Activated CD4-positive, alpha-beta T cell treated with anti-CD3 and anti-CD28 coated beads for 4 hours (primary cell): ENCODE results near the gene RARB.

ENCODE experiments used
- DNase-seq, 2 donors: peaks; one replicate each; pipeline ENCODE4 v3.0.0-alpha.2; 2020

RARB gene

DNA sequence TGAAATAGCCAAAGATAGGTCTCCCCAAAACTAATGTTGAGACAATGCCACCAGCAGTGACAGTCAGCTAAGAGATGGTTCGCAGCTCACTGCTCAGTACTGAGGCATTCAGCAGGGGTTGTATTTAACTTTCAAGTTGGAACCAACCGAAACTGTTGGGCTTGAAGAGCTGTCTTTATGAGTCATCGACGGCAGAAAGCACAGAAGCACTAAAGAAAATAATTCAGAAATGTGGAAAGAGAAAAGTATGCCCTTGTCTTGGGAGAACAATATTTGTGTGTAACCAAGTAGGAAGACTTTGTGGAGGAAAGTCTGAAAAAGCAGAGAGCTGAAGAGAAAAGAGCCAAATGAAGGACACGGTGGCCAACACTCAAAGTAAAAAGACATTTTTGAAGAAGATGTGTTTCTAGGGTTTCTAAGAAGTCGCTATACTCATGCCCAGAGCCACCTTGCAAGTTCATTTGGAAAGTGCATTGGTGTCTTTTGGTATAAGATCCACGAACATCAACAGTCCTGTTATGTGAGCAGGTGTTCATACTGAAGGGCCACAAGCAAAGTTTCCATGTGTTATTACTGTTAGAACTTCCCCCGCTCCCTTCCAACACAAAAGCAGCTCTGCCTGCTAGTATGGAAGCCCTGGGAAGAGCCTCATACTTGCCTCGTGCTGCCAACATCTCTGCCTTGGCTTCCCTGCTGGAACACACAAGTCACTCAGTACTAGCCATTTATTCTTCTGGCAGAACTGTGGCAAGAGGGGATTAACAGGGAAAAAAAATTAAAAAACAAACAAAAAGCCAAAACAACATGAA lies 4.1 kb upstream of the RARB start:
- no peak for DNase-seq

DNA sequence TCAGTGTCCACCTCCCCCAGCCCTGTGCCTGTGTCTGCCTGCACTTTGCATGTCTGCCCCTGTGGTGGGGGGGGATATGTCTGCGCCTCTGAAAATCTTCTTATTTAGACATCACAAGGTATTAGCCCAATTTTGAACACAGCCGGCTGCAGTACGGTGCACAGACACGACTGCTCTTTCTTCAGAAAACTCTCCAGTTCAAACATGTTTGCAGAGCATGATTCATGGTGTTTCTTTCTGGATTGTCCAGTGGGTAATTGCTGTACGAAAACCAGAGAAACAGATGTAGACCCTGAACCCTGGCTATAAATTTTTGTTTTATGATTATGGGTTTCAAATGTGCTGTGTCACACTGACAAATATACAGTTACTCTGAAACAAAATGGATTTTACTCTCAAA lies 3.4 kb upstream of the RARB start:
- DNase-seq: no peak

DNA sequence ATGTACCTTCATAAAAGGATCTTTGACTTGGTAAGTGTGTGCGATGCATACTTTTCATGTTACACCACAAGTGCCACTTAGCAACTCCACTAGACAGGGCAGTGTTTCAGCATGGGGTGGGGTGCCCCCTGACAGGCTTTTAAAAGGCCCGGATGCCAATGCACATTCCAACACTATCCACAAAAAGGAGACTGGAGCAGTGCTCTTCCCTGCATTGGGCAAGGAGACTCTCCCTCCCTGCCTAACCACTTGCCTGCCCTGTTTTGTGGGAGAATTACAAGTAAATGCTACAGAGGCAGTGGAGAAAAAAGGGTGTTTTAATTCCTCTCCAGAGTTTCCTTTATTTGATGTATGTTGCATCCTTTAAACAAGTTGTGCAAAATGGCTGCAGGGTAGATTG lies 1.7 kb upstream of the RARB start:
- DNase-seq: no peak

DNA sequence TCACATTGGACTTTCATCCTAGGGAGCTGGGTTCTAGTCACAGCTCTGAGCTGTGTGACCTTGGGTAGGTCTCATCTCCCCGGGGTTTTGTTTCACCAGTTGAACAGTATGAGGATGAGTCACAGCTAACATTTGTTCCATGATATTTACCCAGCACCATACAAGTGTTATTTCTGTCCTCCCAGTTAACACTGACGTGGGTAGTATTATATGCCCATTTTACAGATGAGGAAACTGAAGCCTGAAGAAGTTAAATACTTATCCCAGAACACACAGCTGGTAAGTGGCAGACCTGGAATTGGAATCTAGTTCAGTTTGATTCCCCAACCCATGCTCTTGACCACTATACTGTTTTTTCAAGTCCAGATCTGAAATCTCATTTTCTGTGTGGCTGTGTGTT lies 908 bp upstream of the RARB start:
- no peak for DNase-seq

DNA sequence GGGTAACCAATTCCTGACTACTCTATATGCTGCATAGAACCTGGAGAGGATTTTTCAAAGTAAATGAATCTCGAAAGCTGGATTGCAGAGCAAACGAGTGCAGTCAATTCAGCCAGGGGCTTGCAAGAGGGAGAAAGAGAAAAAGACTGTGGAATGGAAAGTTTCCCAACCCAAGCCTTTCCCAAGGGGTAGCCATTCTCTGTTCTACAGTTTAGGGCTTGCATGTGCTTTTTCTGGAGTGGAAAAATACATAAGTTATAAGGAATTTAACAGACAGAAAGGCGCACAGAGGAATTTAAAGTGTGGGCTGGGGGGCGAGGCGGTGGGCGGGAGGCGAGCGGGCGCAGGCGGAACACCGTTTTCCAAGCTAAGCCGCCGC lies 511 bp upstream of the RARB start:
- DNase-seq: no peak

DNA sequence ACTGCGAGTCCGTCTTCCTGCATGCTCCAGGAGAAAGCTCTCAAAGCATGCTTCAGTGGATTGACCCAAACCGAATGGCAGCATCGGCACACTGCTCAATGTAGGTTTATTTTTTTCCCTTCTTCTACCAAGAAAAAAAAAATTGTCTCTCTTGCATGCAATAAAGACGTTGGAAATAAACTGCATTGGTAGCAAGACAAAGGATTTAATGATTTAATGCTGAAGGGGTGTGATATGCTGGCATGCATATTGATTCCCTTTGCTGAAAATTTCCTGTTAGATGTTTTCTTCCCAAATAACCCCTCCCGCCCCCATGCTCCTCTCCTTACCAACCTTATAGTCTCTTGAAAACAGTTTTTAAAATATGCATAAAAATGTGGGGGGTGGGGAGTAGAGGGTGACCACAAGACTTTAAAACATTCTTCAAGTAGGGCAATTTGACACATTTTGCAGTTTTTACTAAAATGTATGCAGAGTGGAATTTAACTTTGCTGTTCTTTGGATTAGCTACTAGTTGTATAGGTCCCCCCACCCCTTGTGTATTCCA lies 799 bp downstream of the RARB start:
- DNase-seq: no peak

DNA sequence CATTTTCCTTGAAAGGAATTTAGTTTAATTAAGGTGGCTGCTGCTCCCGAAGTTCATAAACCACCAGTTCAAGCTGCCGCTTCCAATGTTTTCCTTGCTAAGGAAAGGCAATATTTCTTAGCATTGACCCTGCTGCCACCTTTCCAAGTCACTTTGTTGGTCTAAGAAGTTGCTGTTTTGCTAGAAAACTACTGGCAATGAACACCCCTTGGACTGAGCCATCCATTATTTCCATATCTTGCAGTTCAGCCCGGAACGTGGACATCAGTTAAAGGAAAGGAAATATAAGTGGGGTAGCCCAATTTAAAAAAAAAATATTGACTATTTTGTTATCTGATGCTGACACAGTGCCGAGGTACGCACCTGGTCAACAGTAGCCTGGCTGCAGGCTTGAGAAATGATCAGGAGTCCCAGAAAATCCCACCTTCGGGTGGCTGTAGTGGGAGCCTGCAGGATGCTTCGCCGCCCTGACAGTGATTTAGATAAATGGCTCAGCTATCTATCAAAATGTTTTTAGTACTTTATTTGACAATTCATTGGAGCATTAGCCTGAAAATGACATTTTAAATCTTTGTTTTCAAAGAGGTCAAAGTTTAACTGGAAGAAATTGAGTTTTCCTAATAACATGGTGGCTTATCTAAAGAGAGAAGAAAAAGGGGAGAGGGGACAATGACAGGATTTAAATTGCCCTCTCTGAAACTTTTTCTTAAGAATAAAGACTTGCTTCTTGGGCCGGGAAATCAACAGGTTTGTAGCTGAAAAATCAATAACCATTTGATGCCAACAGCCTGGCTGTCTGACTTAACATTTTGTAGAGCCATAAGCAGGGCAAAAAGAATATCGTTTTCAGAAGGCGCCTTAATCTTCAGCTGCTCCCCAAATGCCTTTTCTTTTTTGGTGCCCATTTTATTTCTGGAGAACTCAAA lies 1.6 kb downstream of the RARB start:
- no peak for DNase-seq

DNA sequence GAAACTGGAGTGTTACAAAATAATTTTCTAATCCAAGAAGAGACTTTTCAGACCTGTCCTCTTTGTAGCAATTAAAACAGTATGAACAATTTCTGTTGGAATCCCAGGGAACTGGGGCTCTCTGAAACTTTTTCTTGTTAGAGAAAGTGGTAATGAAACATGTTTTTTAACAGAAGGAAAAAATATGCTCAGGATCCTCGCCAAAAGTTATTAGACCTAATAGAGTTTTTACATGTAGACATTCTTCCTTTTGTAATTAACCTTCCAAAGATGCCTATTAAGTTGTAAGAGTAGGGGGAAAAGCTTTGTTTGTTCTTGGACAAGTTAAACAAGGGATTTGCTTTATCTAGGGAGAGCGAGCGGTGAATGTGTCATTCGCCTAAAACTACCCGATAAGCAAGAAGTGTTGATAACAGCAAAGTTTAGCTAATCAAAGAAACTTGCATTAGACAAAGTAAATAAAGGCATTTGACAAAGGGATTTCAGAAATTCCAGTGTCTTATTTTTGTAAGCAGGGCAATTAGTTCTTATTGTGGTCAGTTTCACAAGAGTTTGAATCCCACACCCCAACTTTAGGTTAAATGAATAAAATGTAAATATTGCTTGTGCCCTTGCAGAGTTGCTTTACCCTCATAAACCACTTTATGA lies 2.3 kb downstream of the RARB start:
- DNase-seq: no peak

DNA sequence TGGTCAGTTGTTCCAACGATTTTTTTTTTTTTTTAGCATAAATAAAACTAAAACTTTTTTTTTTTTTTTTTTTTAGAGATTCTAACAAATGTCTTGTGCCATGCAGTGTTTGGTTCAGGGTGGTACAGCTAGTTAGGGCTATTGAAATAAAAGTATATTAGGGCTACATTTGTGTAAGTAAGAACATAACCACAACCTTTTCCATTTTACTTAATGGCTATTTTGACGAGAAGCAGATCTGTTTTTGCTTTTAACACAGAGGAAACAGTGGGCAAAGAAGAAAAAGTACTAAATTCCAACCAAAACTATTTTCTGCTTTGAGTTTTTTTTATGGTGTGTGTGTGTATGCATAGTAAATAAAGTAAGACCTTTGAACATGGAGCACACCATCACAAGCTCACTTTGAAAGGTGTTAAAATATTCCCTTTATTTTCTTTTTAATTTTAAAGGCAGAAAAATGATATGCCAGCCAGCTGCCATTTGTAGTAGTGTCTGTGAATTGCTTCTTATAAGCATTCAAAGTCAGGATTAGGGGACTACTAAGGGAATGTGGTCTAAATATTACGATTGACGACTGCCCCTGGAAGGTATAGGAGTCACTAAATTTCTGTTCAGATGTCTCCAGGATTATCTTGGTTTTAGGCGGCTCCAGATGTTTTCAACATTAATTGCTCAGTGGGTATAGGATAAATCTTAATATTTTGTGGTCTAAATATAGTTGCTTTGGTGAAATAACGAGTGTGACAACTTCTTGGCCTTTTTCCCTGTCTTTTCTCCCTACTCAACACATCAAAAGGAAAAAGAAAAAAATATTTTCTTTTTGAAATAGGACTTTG lies 3.1 kb downstream of the RARB start:
- DNase-seq: no peak

DNA sequence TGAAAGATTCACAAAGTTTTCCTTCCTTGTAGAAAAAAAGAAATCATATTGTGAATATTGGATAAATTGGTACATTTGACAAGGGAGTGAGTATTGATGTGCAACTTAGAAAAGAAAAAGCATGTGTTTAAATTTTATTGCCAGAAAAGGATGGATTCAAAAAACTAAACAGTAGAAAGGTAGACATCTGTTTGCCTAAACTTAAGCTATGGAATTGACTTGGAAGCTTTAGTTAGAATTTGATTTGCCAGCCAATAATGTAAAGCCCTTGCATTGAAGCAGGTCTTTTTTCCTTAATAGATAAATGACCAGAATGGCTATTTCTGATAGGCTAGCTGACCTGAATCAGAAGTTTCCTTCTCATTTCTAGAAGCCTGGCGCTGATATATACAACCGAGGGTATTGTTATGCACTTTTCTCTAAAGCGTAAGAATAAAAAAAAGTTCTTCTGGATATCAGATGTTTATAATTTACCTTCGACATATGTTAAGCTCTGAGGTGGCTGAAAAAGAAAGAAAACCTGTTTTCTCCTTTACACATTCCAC lies 4.2 kb downstream of the RARB start:
- DNase-seq: no peak

DNA sequence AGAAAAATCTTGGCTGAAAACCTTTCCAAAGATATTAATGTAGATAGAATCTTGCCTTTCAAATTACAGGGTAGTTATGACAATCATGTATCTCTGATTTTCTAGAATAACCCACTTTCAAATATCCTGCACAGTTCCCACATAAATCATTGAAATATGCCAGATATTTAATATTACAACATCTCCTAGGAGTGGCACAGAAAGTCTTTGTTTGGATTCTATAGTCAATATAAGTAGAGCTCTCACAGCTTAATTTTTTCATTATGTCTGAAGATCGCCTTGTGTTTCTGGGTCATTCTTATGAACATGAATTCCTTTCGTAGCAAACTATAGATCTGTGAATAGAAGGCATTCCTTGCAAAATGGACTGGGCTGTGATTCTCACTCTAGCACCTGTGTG lies 5.0 kb downstream of the RARB start:
- no peak for DNase-seq

DNA sequence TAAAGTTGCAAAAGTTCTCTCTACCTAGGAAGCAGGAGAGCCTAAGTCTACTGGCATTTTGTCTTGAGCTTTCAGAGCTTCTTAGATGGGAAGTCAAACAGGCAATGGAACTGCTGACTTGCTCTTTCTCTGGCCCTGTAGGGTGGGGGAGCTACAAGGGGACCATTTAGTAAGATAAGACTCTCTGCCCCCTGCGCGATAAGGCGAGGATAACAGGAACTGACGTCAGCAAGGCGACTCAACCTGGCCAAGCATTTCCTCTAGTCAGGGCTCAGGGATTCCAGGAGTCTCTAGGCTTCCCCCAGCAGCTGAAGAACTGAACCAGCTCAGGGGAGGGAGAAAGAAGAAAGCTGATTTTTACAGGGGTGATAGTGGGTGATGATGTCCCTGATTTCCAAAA lies 5.8 kb downstream of the RARB start:
- no peak for DNase-seq

DNA sequence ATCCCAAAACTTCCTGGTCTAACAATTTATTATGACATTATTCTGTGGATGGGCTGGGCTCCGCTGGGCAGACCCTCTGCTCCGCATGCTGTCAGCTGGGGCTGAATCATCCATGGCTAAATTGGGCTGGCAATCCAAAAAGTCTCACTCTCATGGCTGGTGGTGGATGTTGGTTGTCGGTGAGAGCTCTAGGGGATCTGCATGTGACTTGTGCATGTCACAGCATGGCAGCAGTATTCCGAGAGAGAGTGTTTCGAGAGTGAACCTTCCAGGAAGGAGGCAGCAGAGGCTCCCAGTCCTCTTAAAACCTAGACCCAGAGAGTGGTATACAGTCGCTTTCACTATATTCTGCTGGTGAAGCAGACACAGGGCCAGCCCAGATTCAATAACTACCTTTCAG lies 9.9 kb downstream of the RARB start:
- DNase-seq: no peak

DNA sequence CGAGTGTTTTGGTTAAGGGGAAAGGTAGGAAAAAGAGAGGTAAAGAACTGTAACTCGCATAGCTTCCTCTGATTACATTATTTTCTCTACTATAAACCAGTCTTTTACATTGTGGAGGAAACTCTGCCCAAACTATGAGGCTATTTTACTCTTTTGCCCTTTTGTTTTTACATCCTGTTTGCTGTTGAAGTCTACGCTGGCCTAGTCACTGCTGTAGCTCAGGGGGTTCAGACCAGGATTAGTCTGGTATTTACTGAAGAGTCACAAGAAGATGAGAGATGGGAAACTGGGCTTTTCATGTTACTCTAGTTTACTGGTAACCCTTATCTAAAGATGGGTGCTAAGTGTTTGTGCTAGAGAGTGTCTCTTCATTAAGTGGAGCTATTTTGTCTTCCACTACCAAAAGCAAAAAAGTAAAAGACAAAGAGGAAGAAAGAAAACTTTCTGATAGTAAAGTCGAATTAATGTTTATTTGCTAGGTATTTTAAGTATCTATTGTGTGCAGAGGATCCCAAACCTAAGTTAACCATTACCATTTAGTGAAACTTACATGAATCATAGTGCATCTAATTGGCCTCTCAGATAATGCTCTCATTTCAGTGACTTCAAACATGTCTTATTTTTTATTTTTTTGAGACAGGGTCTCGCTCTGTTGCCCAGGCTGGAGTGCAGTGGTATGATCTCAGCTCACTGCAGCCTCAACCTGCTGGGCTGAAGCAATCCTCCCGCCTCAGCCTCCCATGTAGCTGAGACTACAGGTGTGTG lies 10.9 kb downstream of the RARB start:
- no peak for DNase-seq

DNA sequence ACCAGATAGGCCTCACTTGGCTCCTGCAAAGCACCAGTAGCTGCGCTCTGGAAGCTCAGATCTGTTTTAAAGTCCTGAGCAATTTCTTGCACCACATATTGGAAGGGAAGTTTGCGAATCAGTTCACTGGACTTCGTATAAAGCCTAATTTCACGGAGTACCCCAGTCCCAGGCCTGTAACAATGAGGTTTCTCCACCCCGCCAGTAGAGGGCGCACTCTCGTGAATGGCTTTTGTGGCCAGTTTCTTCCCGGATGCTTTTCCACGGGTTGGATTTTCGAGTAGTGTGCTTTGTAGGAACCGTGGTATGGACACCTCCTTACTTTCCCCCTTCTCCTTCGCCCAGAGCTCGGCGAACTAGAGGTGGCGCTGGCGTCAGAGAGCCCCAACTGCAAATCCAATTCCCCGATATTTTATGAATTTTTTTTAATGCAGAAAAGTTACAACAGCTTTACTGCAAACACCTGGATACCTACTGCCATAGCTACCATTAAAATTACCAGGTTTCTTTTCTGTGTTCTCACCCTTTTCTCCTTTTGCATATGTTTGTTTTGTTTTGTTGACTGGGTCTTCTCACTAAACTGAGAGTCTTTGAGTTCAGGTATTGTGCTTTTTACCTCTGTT lies 13.3 kb downstream of the RARB start:
- DNase-seq: no peak

DNA sequence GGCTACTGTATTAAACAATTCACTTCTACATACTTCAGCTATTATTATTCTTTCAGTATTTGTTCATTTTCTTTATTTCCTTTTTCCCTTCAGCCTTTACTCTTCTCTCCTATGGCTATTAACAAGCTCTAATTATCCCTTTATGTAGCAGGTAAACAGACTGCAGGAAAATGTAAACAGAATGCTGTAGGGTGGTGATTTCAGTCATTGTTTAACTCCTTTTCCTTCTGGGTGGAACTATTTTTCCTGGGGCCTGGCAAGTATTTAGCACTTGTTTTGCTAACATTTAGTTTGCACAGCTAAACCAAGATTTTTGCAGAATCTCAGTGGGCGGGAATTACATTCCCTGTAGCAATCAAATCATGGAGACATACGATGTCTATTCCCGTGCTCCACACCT lies 14.4 kb downstream of the RARB start:
- DNase-seq: no peak

DNA sequence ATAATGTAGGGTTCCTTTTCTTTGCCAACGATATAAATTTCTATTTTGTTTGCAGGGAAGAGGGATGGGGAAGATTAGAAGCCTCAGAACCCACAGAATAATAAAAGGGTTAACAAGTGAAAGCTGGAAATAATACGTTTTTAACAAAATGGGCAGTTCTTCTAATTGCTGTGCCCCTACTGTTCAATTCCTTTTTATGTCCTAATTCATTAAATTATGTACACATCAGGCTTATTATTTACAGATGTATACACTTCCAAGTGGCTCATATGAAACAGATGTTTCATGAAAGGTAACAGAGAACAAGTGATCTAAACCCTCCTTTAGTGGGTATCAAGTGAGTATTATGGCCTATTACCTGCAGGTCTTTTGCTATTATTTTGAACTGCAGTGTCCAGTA lies 16.2 kb downstream of the RARB start:
- DNase-seq: no peak

DNA sequence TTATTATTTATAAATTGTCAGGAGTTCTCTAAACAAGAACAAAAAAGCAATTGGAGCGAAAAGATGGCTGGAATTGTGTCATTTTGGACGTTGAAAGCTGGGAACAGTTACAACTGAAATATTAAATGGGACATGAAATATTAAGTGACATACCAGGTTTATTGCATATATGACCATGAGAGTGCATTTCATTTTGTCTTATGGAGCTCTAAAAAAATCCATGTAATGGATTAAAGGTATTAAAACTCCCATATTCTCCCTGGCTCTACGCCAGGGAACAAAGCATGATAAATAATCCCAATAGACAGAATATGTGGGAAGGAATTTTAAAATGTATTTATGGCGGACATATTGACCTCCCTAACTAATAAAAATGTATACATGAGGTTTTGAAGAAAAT lies 17.7 kb downstream of the RARB start:
- no peak for DNase-seq

DNA sequence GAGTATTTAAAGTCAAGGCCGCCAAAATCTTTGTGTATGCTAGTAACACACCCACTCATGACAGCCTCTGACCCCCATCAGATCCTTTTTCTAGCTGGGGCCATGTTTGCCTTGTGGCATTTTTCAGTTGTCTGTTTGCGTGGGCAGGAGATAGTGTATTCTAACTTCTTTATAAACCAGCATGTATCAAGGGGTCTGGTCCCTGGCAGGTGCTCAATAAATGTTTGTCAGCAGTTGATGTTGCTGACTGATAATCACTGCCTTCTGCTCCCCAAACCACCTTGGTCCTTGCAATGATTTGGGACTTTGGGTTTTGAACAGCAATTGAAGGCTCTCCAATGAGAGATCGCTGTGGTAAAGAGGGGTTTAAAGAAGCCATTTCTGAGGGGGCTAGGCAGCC lies 19.2 kb downstream of the RARB start:
- no peak for DNase-seq

DNA sequence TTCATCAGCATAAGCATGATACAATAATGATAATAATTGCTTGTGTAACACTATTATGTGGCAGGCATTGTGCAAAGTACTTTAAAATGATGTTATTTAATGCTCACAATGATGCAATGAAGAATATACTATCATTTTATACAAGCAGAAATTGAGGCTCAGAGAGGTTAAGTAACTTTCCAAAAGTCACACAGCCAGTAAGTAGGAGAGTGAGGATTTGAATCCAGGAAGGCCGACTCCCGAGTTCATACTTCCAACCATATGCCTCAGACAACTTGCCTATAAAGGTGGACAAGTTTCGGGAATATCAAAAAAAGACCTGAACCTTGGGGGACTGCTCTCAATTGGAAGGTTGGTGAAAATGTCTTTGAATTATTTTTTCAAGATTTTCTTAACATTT lies 19.9 kb downstream of the RARB start:
- no peak for DNase-seq
